GM18868 (cell line): Measurements from ENCODE around the gene CXCL6.

ENCODE experiments used
- ATAC-seq: cut with Tn5 transposase; IDR thresholded peaks from one replicate; pipeline ENCODE4 v1.9.1; 2021; ENCODE audit warnings: mild to moderate bottlenecking, moderate library complexity; ENCODE audit not compliant: unreplicated experiment

CXCL6 gene

DNA sequence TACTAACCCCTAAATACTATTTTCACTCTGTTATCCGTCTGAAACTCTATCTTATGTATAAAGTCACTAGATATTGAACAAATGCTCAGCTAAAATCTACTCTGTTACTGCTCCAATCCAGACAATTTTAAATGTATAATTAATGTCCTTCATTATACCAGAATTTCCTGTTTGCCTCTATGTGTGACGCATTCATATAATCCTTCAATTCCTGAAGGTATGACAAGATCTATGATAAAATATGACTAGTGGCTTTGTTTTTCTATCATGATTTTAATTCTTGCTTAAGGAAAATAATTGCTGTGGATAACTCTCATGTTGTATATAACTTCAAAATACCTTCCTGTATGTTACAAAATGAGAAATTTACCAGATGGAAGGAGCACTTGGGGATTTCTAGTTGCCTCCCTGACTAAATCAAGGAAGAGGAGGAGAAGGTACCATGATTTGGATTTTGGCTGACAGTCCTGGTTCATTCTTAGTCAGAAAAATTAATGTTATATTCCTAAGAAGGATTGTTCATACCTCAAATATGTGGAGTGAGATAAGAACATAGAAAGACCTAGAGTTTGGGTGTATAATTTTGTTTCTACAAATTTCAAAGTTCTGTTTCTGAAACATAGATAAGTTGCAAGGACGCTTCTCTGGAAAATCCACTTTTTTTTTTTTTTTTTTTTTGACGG, 4.9 kb downstream of the CXCL6 start:
- no peak for ATAC-seq

DNA sequence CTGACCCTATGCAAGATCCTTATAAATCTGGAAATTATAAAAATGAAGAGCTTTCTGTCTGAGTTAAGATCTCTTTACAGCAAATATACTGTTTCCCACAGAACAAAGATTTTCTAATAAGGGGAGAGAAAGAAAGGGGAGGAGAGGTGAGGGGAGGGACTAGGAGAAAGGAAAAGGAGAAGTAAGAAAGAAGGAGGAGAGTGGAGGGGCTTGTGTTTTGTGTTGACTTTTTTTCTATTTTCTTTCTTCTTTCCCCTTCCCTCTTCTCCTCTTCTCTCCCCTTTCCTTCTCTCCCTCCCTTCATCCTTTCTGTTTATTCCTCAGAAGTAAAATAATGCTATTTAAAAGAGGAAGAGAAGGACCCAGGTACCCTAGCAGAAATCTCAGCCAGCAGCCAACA, 6.2 kb downstream of the CXCL6 start:
- ATAC-seq, result no peak

- ATAC-seq, result no peak
Observed at GRCh38 chr4:73843369-73843768, 6.9 kb downstream of the CXCL6 start.

- no peak for ATAC-seq
Observed at GRCh38 chr4:73844345-73844744, 7.9 kb downstream of the CXCL6 start.

DNA sequence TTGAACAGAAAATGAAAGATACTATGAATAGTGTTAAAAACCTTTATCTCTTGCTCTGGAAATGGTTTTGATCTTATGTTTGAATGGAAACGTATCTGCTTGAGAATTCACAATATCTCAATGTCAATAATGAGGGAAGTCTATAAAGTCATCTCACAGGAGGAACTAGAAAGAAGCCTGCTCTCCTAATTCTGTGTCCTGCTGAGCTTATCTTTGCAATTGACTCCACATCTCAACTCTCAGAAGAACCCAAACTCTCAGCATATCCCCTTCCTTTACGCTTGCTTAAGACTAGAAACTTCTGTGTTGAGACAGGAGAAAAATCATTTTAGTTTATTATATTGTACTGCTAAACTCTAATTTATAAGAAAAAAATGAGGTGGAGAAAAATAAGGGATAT, 8.3 kb downstream of the CXCL6 start:
- no peak for ATAC-seq

DNA sequence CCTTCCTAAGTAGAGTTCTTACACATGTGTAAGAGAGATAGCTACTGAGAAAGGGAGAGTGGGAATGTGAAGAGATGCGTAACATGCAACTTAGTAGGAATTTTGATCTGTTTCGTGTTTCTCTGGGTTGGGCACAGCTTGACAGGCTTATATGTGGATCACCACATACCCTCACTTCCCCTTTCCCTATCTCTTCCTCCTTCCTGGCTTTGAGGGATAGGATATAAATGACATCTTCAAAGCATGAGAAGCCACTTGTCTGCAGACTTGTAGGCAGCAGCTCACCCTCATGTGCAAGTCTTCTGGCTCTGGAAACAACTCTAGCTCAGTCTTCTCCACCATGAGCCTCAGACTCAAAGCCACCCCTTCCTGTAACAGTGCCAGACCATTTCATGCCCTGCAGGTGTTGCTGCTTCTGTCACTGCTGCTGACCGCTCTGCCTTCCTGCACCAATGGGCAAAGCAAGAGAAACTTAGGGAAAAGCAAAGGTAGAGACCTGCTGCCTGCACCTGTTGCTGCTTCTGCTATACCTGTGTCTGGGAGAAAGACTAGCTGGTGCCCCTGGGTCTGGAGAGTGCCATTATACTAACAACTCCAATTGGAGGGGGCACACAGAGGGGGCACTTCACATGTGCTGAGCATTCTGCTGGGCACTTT, 11.2 kb downstream of the CXCL6 start:
- ATAC-seq, result no peak

DNA sequence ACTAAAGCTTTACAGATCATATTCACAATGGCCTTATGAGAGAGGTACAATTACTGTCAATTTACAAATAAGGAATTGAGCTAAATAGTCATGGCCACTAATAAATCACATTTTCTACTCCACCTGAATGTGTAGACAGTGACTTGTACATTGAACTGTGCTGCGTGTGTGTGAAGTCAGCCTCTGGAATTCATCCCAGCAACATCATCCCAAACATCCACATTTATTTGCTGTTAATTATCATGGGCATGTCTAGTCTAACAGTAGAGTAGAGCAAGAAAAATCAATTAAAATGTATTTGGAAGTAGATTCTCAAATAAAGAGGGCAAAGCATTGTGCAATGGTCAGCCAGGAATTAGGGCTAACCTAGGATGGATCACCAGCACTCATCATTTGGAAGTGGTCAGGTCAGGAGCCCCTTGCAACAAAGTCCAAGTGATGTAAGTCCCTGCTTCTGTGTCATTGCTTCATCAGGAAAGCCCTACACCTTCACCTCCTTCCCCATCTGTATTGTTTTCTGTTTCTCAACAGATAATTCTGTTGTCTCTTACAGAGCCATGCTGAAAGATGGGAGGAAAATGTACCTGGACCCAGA, 11.8 kb downstream of the CXCL6 start:
- no peak for ATAC-seq

DNA sequence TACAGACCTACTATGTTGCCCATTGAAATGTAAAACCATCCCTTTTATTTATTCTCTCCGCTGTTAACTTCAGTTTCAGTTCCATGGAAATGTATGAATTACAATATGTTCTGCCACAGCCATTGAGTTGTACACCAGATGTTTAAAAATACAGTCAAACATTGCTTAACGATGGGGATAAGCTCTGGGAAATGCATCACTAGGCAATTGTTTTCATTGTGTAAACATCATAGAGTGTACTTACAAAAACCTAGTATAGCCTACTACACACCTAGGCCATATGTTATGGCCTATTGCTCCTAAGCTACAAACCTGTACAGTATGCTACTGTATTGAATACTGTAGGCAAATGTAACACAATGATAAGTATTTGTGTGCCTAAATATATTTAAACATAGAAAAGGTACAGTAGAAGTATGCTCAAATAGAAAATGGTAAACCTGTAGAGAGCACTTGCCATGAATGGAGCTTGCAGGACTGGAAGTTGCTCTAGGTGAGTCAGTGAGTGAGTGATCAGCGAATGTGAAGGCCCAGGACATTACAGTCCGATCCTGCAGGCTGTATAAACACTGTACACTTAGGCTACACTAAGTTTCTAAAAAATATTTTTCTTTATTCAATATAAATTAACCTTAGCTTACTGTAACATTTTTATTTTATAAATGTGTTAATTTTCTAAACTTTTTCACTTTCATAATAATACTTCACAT, 13.9 kb downstream of the CXCL6 start:
- no peak for ATAC-seq

GRCh38 chr4:73851293-73851692, 14.8 kb downstream of the CXCL6 start:
- no peak for ATAC-seq

DNA sequence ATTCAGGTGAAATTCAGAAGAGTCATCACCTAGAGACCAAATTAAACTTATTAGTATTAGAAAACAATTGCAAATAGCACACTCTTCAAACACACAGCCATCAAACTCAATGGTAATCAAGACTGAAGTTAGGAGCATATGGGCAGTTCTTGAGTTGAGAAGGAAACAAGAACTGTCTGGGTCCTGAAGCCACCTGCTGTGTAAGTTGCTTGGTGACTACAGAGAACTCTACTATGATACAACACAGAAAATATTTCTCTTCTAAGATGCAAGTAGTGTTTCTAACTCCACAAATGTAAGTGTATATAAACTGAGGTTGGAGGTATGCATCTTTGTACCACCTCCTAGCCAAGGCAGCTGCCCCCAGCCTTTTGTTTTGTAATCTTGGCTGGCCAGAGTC, 16.3 kb downstream of the CXCL6 start:
- ATAC-seq, result no peak

DNA sequence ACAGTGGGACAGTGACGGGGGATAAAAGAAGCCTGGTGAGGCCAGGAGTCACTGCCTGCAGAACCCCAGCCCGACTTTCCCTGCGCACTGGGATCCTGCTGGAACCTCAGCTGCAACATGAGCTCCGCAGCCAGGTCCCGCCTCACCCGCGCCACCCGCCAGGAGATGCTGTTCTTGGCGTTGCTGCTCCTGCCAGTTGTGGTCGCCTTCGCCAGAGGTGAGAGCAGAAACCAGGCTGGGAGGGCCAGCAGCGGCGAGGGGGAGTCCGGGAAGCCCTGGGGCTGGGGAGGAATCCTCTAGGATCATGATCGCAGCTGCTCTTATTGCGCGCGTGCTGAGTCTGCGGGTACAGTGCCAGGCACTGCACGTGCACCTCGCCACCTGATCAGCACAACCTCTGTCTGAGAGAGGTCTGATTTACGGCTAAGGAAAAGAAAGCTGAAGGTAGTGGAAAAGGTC, 16.8 kb downstream of the CXCL6 start, which contains the start of gene PF4V1:
Gene PF4V1, plus strand, starts transcription at position 51 of the 459 bp plus-strand sequence. Its CDS starts 67 bp downstream, at position 118.
- ATAC-seq, result no peak

- no peak for ATAC-seq
Observed at GRCh38 chr4:73853718-73854473, 17.4 kb downstream of the CXCL6 start.

GRCh38 chr4:73855406-73855805, 18.9 kb downstream of the CXCL6 start:
- no peak for ATAC-seq

DNA sequence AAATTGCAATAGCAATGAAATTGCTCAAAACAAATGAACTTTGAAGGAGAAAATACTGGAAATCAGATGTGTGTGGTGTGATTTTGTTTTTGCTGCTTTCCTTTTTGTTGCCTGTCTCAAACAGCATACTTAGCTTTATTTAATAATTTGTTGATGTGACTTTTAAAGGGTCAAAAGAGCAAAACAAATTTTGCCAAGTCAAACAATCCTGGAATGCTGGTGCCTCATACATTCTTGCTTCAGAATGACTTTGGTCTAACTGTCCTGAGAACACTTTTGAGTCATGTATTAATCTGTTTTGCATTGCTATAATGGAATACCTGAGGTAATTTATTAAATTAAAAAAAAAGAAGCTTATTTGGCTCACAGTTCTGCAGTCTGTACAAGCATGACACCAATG, 20.0 kb downstream of the CXCL6 start:
- ATAC-seq, result no peak

DNA sequence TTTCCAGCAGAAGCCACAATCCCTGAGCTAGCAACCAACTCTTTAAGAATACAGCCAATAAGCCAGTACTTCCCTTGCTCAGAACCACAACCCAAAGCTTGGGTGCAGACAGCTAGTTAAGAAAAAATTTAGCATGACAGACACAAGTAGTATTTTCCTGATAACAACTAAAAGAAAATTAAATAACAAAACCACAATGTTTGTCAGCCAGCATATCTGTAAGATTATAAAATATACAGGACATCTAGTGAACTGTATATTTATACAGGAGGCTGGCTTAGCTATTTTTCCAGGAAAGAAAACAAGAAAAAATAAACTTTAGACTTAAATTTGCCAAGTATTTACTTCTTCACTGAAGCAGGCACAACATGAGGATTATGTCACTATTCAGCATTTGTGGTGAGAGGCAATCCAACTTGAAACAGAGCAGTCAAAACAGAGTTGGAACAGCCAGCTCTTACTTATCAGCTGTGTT, 23.2 kb downstream of the CXCL6 start:
- ATAC-seq, result no peak

- no peak for ATAC-seq
Observed at GRCh38 chr4:73860181-73860580, 23.7 kb downstream of the CXCL6 start.

- ATAC-seq, result no peak
Observed at GRCh38 chr4:73860917-73861316, 24.4 kb downstream of the CXCL6 start.

- ATAC-seq, result no peak
Observed at GRCh38 chr4:73862322-73862721, 25.8 kb downstream of the CXCL6 start.

- ATAC-seq, result no peak
Observed at GRCh38 chr4:73864365-73864764, 27.9 kb downstream of the CXCL6 start.

- ATAC-seq, result no peak
Observed at GRCh38 chr4:73864961-73865360, 28.5 kb downstream of the CXCL6 start.
